GM23248 (cell line): ENCODE results near the gene ATP5F1D. TPM values are rescaled to one million over a fixed set of nuclear protein-coding genes. Genes with fewer than 3 reads are reported as not detected.

Source experiments
- DNase-seq: peaks from one replicate; pipeline ENCODE4 v3.0.0-alpha.2; 2015
- H2AFZ ChIP-seq: fragments of 200-600 bp; sonication (generic); 2 replicates; pipeline ENCODE4 v1.6.1; 2016; ENCODE audit warnings: antibody characterized with exemption
- H3F3A ChIP-seq: fragments of 200-600 bp; sonication (generic); 2 replicates; pipeline ENCODE4 v1.6.1; 2016; ENCODE audit warnings: mild to moderate bottlenecking, antibody characterized with exemption, mixed run types; ENCODE audit not compliant: insufficient read depth
- H3K27ac ChIP-seq: fragments of 200-600 bp; sonication (generic); 2 replicates; pipeline ENCODE4 v1.5.1; 2016; ENCODE audit warnings: mild to moderate bottlenecking
- H3K27me3 ChIP-seq: fragments of 200-600 bp; sonication (generic); replicated peaks from 2 replicates; pipeline ENCODE4 v1.6.1; 2016; ENCODE audit warnings: mild to moderate bottlenecking; ENCODE audit not compliant: insufficient read depth
- H3K36me3 ChIP-seq: fragments of 200-600 bp; sonication (generic); 2 replicates; pipeline ENCODE4 v1.6.1; 2016; ENCODE audit warnings: low read depth, mild to moderate bottlenecking
- H3K4me1 ChIP-seq: fragments of 200-600 bp; sonication (generic); 2 replicates; pipeline ENCODE4 v1.6.1; 2016; ENCODE audit warnings: mild to moderate bottlenecking; ENCODE audit not compliant: insufficient read depth
- H3K4me2 ChIP-seq: fragments of 200-600 bp; sonication (generic); one replicate; pipeline ENCODE4 v1.6.1; 2016; ENCODE audit warnings: mild to moderate bottlenecking; ENCODE audit not compliant: unreplicated experiment
- H3K4me3 ChIP-seq: fragments of 200-600 bp; sonication (generic); 2 replicates; pipeline ENCODE4 v1.5.1; 2016; ENCODE audit warnings: mild to moderate bottlenecking
- H3K79me2 ChIP-seq: fragments of 200-600 bp; sonication (generic); 2 replicates; pipeline ENCODE4 v1.6.1; 2016; ENCODE audit warnings: mild to moderate bottlenecking; ENCODE audit not compliant: insufficient read depth
- H3K9ac ChIP-seq: fragments of 200-600 bp; sonication (generic); 2 replicates; pipeline ENCODE4 v1.6.1; 2016; ENCODE audit warnings: mild to moderate bottlenecking
- H3K9me2 ChIP-seq: fragments of 200-600 bp; sonication (generic); 2 replicates; pipeline ENCODE4 v1.6.1; 2016; ENCODE audit warnings: mixed run types, mild to moderate bottlenecking, moderate library complexity; ENCODE audit not compliant: insufficient read depth
- H3K9me3 ChIP-seq: fragments of 200-600 bp; sonication (generic); one replicate; pipeline ENCODE4 v1.6.1; 2017; ENCODE audit warnings: low read depth
- H4K20me1 ChIP-seq: fragments of 200-600 bp; sonication (generic); 2 replicates; pipeline ENCODE4 v1.6.0; 2016; ENCODE audit not compliant: insufficient read depth
- EZH2 ChIP-seq: fragments of 200-600 bp; sonication (generic); IDR thresholded peaks from 2 replicates; pipeline ENCODE4 v1.6.1; 2018; ENCODE audit warnings: antibody characterized with exemption, mild to moderate bottlenecking; ENCODE audit not compliant: insufficient read depth, poor library complexity, severe bottlenecking
- EZH2phosphoT487 ChIP-seq: fragments of 200-600 bp; sonication (generic); IDR thresholded peaks from 2 replicates; pipeline ENCODE4 v1.6.1; 2018; ENCODE audit warnings: antibody characterized with exemption, moderate library complexity, mild to moderate bottlenecking, low read depth; ENCODE audit not compliant: insufficient read depth
- WGBS, 2 experiments: methylation state at CpG; one replicate each; pipeline ENCODE4 v1.1.6; 2015 to 2017; ENCODE audit warnings: low lambda C conversion rate in 2 of 2, low coverage in 1 of 2; ENCODE audit errors: missing lambda C conversion rate in 2 of 2; 5-methylcytosine and 5-hydroxymethylcytosine counted together
- in situ Hi-C: fragments of 300-500 bp; cut with MboI; formaldehyde crosslinking; loops from 2 replicates; pipeline ENCODE4 v1.15.0; 2020
- polyA plus RNA-seq: library from polyadenylated mRNA; unstranded; fragments of >200 nt; fragmentation: Nextera tagmentation; extraction: Ambion mirVana; gene quantifications from 2 replicates; pipeline ENCODE4 v1.2.1, GENCODE V29; 2016
- total RNA-seq: library from RNA; depleted of rRNA; stranded (reverse); fragments of >200 nt; shearing (Covaris generic); gene quantifications from 2 replicates; pipeline ENCODE4 v1.2.3, GENCODE V29; 2014

The ATP5F1D gene
- total and polyA plus RNA-seq, 2 experiments from 2014 or later, result 38.9 to 287 TPM

- TF ChIP-seq EZH2 (no peak), EZH2phosphoT487 (no peak)
- peak overlapping the region; percentile 90 for H3K9ac ChIP-seq
- peak overlapping the region; percentile 76 for H3K4me3 ChIP-seq
- WGBS, 2 experiments, result 38 to 41% methylated on average over 33 to 35 of the region's 35 CpGs
- peaks cover 27% of the 10 kb centered on the region for H3F3A ChIP-seq
- peak overlapping the region; percentile 97; the same call in 1 of the 2 replicates for H3K27ac ChIP-seq
- peaks cover 44% of the 10 kb centered on the region for H3K79me2 ChIP-seq
- H3K27me3 ChIP-seq, result no peaks in the 10 kb centered on the region
- in situ Hi-C loops, result no loop called here
- H4K20me1 ChIP-seq, result no peaks in the 10 kb centered on the region
- no peaks in the 10 kb centered on the region for H3K9me2 ChIP-seq
- no peaks in the 10 kb centered on the region for H3K9me3 ChIP-seq
- H3K4me1 ChIP-seq, result peaks cover 42% of the 10 kb centered on the region
- H3K4me2 ChIP-seq, result peak overlapping the region; percentile 87
- H2AFZ ChIP-seq, result no peak overlapping the region
- DNase-seq, result peak; percentile 52
- H3K36me3 ChIP-seq, result peaks cover 17% of the 10 kb centered on the region; the same call in 1 of the 2 replicates
Observed at GRCh38 chr19:1267477-1268225, 26.1 kb downstream of the ATP5F1D start.

GRCh38 chr19:1268226-1269064, 26.9 kb downstream of the ATP5F1D start:
- Histone ChIP-seq H3K36me3 (peaks cover 25% of the 10 kb centered on the region; the same call in 1 of the 2 replicates), H3K27ac (peak overlapping the region; percentile 73), H3K27me3 (no peaks in the 10 kb centered on the region), H3K9ac (peak overlapping the region; percentile 63), H4K20me1 (no peaks in the 10 kb centered on the region), H2AFZ (no peak overlapping the region), H3F3A (peaks cover 32% of the 10 kb centered on the region), H3K4me2 (peak overlapping the region; percentile 18), H3K9me3 (no peaks in the 10 kb centered on the region), H3K9me2 (no peaks in the 10 kb centered on the region), H3K4me3 (no peak overlapping the region), H3K79me2 (peaks cover 51% of the 10 kb centered on the region), H3K4me1 (peaks cover 40% of the 10 kb centered on the region)
- no peak for DNase-seq
- TF ChIP-seq EZH2 (no peak), EZH2phosphoT487 (no peak)
- 49 to 51% methylated on average over 31 to 40 of the region's 40 CpGs for WGBS, 2 experiments
- in situ Hi-C loops, result no loop called here

- Histone ChIP-seq H3K79me2 (peaks cover 58% of the 10 kb centered on the region), H3K4me3 (peak within 1 kb of the TSS; percentile 84), H4K20me1 (no peaks in the 10 kb centered on the region), H3K9me2 (no peaks in the 10 kb centered on the region), H3K27me3 (no peaks in the 10 kb centered on the region), H3K4me2 (peak within 1 kb of the TSS; percentile 95), H3K4me1 (peaks cover 40% of the 10 kb centered on the region), H3K36me3 (peaks cover 31% of the 10 kb centered on the region; the same call in 1 of the 2 replicates), H3F3A (peaks cover 32% of the 10 kb centered on the region), H3K9ac (peak within 1 kb of the TSS; percentile 97), H3K27ac (peak within 1 kb of the TSS; percentile 97), H2AFZ (no peak within 1 kb of the TSS), H3K9me3 (no peaks in the 10 kb centered on the region)
- WGBS, 2 experiments, result 0 to 1% methylated on average over 35 to 37 of the region's 50 CpGs
- in situ Hi-C loops, result no loop called here
- TF ChIP-seq EZH2 (no peak), EZH2phosphoT487 (no peak)
- peak; percentile 100 for DNase-seq
Observed at GRCh38 chr19:1269065-1269477, 27.5 kb downstream of the ATP5F1D start, which contains the start of gene CIRBP. Gene CIRBP (plus strand): TSS chr19:1269332. CDS start chr19:1270934, 1,602 bp downstream.

- Histone ChIP-seq H3K27me3 (no peaks in the 10 kb centered on the region), H2AFZ (no peak overlapping the region), H3K9me3 (no peaks in the 10 kb centered on the region), H3K4me2 (peak overlapping the region; percentile 95), H3K79me2 (peaks cover 60% of the 10 kb centered on the region), H3K9ac (peak overlapping the region; percentile 97), H3K4me3 (peak overlapping the region; percentile 84), H3K9me2 (no peaks in the 10 kb centered on the region), H3K27ac (peak overlapping the region; percentile 97), H3K4me1 (peaks cover 40% of the 10 kb centered on the region), H3F3A (peaks cover 32% of the 10 kb centered on the region), H3K36me3 (peaks cover 34% of the 10 kb centered on the region; the same call in 1 of the 2 replicates), H4K20me1 (no peaks in the 10 kb centered on the region)
- WGBS, 2 experiments, result 0 to 1% methylated on average over 28 to 63 of the region's 64 CpGs
- peak; percentile 96 for DNase-seq
- TF ChIP-seq EZH2phosphoT487 (no peak), EZH2 (no peak)
- in situ Hi-C loops, result no loop called here
Observed at GRCh38 chr19:1269478-1270212, 28.1 kb downstream of the ATP5F1D start.
